Mesendoderm (in vitro differentiated cells): ENCODE results near the gene ESYT3.
"Not testable (repeated sequence)": the region's sequence is repeated elsewhere in the genome, so short reads cannot be mapped to it uniquely, and the experiment has no call there.

ENCODE experiments used
- DNase-seq: peaks from one replicate; pipeline ENCODE4 v3.0.0; 2013
- H2AK5ac ChIP-seq: 2 replicates; pipeline ENCODE4 v1.6.1; 2013; ENCODE audit warnings: low read length, inconsistent platforms
- H2BK120ac ChIP-seq: 2 replicates; pipeline ENCODE4 v1.6.1; 2013; ENCODE audit warnings: low read depth, mild to moderate bottlenecking, low read length, moderate library complexity, mixed read lengths
- H2BK15ac ChIP-seq: replicated peaks from 2 replicates; pipeline ENCODE4 v1.6.1; 2013; ENCODE audit warnings: low read depth, mild to moderate bottlenecking, moderate library complexity
- H2BK5ac ChIP-seq: 2 replicates; pipeline ENCODE4 v1.6.1; 2013; ENCODE audit warnings: low read length, inconsistent platforms
- H3K18ac ChIP-seq: 2 replicates; pipeline ENCODE4 v1.6.1; 2013; ENCODE audit warnings: mild to moderate bottlenecking, low read length, mixed read lengths
- H3K23ac ChIP-seq: one replicate; pipeline ENCODE4 v1.6.1; 2013; ENCODE audit warnings: low read length
- H3K27ac ChIP-seq: 2 replicates; pipeline ENCODE4 v1.5.1; 2013; ENCODE audit warnings: low read depth, mild to moderate bottlenecking, inconsistent platforms, low read length, moderate library complexity
- H3K27me3 ChIP-seq: 2 replicates; pipeline ENCODE4 v1.6.1; 2013; ENCODE audit warnings: low read length, control low read depth, mild to moderate bottlenecking, inconsistent platforms; ENCODE audit not compliant: insufficient read depth, poor library complexity
- H3K36me3 ChIP-seq: 2 replicates; pipeline ENCODE4 v1.6.1; 2013; ENCODE audit warnings: low read length, inconsistent platforms; ENCODE audit not compliant: control insufficient read depth, insufficient read depth
- H3K4ac ChIP-seq: one replicate; pipeline ENCODE4 v1.6.1; 2013; ENCODE audit warnings: low read depth, mild to moderate bottlenecking, low read length, moderate library complexity
- H3K4me1 ChIP-seq: 2 replicates; pipeline ENCODE4 v1.6.1; 2013; ENCODE audit warnings: low read depth, low read length, inconsistent platforms; ENCODE audit not compliant: control insufficient read depth
- H3K4me2 ChIP-seq: 2 replicates; pipeline ENCODE4 v1.6.1; 2013; ENCODE audit warnings: low read length
- H3K4me3 ChIP-seq: 2 replicates; pipeline ENCODE4 v1.5.1; 2013; ENCODE audit warnings: mild to moderate bottlenecking, low read length
- H3K56ac ChIP-seq: one replicate; pipeline ENCODE4 v1.6.1; 2013; ENCODE audit warnings: low read length
- H3K79me1 ChIP-seq: 2 replicates; pipeline ENCODE4 v1.6.1; 2013; ENCODE audit warnings: low read length, inconsistent platforms
- H3K79me2 ChIP-seq: 2 replicates; pipeline ENCODE4 v1.6.1; 2013; ENCODE audit warnings: mild to moderate bottlenecking, low read length; ENCODE audit not compliant: control insufficient read depth, insufficient read depth
- H3K9ac ChIP-seq: 2 replicates; pipeline ENCODE4 v1.6.1; 2013; ENCODE audit warnings: low read length, inconsistent platforms
- H4K5ac ChIP-seq: one replicate; pipeline ENCODE4 v1.6.1; 2013; ENCODE audit warnings: low read length
- H4K8ac ChIP-seq: one replicate; pipeline ENCODE4 v1.6.1; 2013; ENCODE audit warnings: low read depth, mild to moderate bottlenecking, control low read depth, low read length, moderate library complexity
- WGBS: extraction: QIAGEN DNeasy Blood & Tissue Kit; methylation state at CpG from one replicate; pipeline ENCODE4 v1.1.7; 2013; ENCODE audit warnings: low lambda C conversion rate, missing lambda C conversion rate; ENCODE audit not compliant: insufficient coverage; ENCODE audit errors: extremely low coverage; 5-methylcytosine and 5-hydroxymethylcytosine counted together

ESYT3 gene

DNA sequence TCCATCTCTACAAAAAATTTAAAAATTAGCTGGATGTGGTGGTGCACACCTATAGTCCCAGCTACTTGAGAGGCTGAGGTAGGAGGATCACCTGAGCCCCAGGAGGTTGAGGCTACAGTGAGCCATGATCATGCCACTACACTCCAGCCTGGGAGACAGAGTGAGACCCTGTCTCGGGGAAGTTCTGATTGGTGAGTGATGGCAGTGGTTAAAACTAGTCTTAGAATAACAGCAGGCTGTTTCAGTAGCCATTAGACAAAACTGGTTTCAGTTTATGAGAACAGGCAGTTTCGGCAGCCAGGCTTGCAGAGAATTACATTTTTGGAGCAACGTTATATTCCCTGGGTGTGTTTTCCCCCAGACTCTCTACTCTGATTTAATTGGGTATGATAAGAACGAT lies 18.2 kb upstream of the ESYT3 start:
- H3K23ac ChIP-seq, H2BK15ac ChIP-seq, H3K9ac ChIP-seq, H3K27ac ChIP-seq, H3K4me1 ChIP-seq, H3K56ac ChIP-seq, H4K5ac ChIP-seq, DNase-seq, H3K79me1 ChIP-seq, H4K8ac ChIP-seq, H3K4me3 ChIP-seq, H3K18ac ChIP-seq, H3K27me3 ChIP-seq, H2BK5ac ChIP-seq, H2BK120ac ChIP-seq, H3K36me3 ChIP-seq, H2AK5ac ChIP-seq, H3K79me2 ChIP-seq, H3K4ac ChIP-seq, H3K4me2 ChIP-seq: not testable (repeated sequence)
- WGBS: no CpG with 5 or more reads among the region's 4 CpGs

DNA sequence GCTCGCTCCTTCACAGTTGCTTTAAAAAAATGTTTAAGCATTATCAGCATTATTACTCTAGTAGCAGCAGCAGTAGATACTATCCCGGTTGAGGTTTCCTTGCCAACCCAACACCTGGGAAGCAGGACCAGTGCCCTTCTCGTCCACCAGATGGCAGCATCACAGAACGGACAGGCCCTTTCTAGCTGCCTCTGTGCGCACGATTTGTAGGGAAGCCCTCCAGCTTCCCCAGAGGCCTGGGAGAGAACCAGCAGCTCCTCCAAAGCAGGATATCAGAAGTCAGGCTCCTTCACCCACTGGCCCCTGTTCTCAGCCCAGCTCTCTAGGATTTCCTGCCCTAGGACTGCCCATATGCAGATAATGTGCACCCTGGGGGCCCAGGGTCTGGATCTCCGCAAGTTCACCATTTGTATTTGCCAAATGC lies 16.8 kb upstream of the ESYT3 start:
- WGBS: no CpG with 5 or more reads among the region's 7 CpGs
- Histone ChIP-seq H3K4ac (no peak overlapping the region), H3K4me2 (no peak overlapping the region), H3K27ac (no peak overlapping the region), H3K9ac (no peak overlapping the region), H4K8ac (no peak overlapping the region), H3K27me3 (no peaks in the 10 kb centered on the region), H2BK5ac (no peak overlapping the region), H3K36me3 (no peaks in the 10 kb centered on the region), H2BK120ac (no peak overlapping the region), H3K79me1 (no peaks in the 10 kb centered on the region), H4K5ac (no peak overlapping the region), H3K4me1 (no peaks in the 10 kb centered on the region), H3K4me3 (no peak overlapping the region), H2BK15ac (no peak overlapping the region), H3K79me2 (no peaks in the 10 kb centered on the region), H3K56ac (no peak overlapping the region), H3K23ac (no peak overlapping the region), H2AK5ac (no peak overlapping the region), H3K18ac (no peak overlapping the region)
- DNase-seq: peak; percentile 96

DNA sequence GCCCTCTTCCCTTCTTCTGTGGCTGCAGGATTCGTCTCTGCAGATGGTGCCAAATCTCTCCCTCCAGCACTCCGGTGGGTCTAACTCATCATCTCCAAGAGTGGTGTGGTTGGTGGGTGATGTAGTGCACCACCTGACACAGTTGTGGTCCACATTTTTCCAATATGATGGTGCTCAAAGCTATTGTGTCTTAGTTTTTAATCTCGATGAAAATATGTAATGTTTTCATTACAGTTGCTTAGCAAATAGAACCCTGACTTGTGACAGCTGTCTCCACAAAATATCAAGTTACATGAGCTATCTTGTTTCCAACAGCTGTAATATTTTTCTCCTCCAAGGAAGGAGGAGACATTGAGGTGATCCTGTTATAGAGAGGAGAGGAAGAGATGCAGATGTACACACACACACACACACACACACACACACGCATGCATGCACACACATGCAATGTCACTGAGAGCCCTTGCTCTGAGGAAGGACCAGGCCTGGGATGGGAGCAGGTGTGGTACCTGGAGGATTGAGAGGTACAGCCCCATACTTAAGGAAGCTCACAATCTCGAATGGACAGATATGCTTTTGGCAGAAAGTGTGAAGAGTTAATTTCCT lies 15.7 kb upstream of the ESYT3 start:
- H3K4me3 ChIP-seq: no peak overlapping the region
- WGBS: no CpG with 5 or more reads among the region's 5 CpGs

DNA sequence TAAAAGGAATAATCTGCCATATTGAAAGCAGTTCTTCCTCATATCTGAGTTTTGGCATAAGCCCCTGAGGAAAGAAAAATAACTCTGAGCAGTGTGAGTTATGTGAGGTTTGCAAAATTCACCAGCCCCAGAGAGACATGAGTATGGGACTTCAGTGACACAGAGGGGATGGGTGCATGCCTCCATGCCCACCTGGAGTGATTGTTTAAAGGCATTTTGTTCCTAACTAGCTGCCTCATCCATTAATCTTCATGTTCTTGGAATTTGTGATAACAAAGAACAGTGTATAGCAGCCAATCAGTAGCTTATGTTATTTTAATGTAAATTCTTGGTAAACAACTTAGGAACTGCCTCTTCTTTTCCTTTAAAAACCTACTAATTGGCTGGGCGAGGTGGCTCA lies 11.1 kb upstream of the ESYT3 start:
- Histone ChIP-seq H3K23ac (no peak overlapping the region), H3K56ac (no peak overlapping the region), H3K27ac (no peak overlapping the region), H4K5ac (no peak overlapping the region), H3K4ac (no peak overlapping the region), H3K9ac (no peak overlapping the region), H3K4me2 (no peak overlapping the region), H3K4me3 (no peak overlapping the region), H3K4me1 (no peaks in the 10 kb centered on the region), H2AK5ac (no peak overlapping the region), H4K8ac (no peak overlapping the region), H2BK120ac (no peak overlapping the region), H2BK15ac (no peak overlapping the region), H3K79me2 (no peaks in the 10 kb centered on the region), H3K79me1 (no peaks in the 10 kb centered on the region), H3K27me3 (no peaks in the 10 kb centered on the region), H2BK5ac (no peak overlapping the region), H3K36me3 (no peaks in the 10 kb centered on the region), H3K18ac (no peak overlapping the region)
- WGBS: no CpG with 5 or more reads among the region's 1 CpG
- no peak for DNase-seq

More for the DNA sequence above, 15.7 kb upstream of the ESYT3 start:
- H2BK120ac ChIP-seq: no peak overlapping the region
- H3K4ac ChIP-seq: no peak overlapping the region
- no peaks in the 10 kb centered on the region for H3K79me2 ChIP-seq
- H3K79me1 ChIP-seq: no peaks in the 10 kb centered on the region
- no peak overlapping the region for H3K18ac ChIP-seq
- H3K27ac ChIP-seq: no peak overlapping the region
- H4K5ac ChIP-seq: no peak overlapping the region
- H4K8ac ChIP-seq: no peak overlapping the region
- DNase-seq: no peak
- H3K27me3 ChIP-seq: no peaks in the 10 kb centered on the region
- no peaks in the 10 kb centered on the region for H3K36me3 ChIP-seq
- no peak overlapping the region for H2BK15ac ChIP-seq
- H3K9ac ChIP-seq: no peak overlapping the region
- no peaks in the 10 kb centered on the region for H3K4me1 ChIP-seq
- no peak overlapping the region for H3K4me2 ChIP-seq
- H3K23ac ChIP-seq: no peak overlapping the region
- H2BK5ac ChIP-seq: no peak overlapping the region
- no peak overlapping the region for H3K56ac ChIP-seq
- no peak overlapping the region for H2AK5ac ChIP-seq

DNA sequence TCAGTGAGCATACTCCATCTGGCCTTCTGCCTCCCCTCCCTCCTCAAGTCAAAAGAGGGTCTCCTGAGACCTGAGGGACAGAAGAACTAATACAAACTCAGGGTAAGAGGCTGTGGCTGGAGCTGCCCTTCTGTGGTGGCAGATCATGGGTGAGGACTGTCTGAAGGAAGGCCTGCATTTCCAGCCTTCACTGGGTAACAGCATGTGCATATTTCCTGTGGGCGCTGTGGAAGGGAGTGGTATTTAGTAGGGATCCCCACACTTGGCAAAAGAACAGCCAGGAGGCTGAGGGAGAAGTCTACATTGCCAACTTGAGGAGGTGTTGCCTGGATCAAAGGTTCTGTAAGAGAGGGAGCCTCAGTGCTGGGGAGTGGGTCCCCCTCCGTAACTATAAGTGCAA lies 10.1 kb upstream of the ESYT3 start:
- no peak overlapping the region for H2BK15ac ChIP-seq
- no peaks in the 10 kb centered on the region for H3K79me2 ChIP-seq
- H3K4me3 ChIP-seq: no peak overlapping the region
- H3K27me3 ChIP-seq: no peaks in the 10 kb centered on the region
- no peaks in the 10 kb centered on the region for H3K79me1 ChIP-seq
- H4K8ac ChIP-seq: no peak overlapping the region
- H3K9ac ChIP-seq: no peak overlapping the region
- DNase-seq: no peak
- H2BK5ac ChIP-seq: no peak overlapping the region
- no peaks in the 10 kb centered on the region for H3K36me3 ChIP-seq
- H3K18ac ChIP-seq: no peak overlapping the region
- no peaks in the 10 kb centered on the region for H3K4me1 ChIP-seq
- no peak overlapping the region for H3K27ac ChIP-seq
- no CpG with 5 or more reads among the region's 2 CpGs for WGBS
- H3K23ac ChIP-seq: no peak overlapping the region
- H2BK120ac ChIP-seq: no peak overlapping the region
- H2AK5ac ChIP-seq: no peak overlapping the region
- no peak overlapping the region for H3K56ac ChIP-seq
- no peak overlapping the region for H3K4ac ChIP-seq
- H4K5ac ChIP-seq: no peak overlapping the region
- no peak overlapping the region for H3K4me2 ChIP-seq

DNA sequence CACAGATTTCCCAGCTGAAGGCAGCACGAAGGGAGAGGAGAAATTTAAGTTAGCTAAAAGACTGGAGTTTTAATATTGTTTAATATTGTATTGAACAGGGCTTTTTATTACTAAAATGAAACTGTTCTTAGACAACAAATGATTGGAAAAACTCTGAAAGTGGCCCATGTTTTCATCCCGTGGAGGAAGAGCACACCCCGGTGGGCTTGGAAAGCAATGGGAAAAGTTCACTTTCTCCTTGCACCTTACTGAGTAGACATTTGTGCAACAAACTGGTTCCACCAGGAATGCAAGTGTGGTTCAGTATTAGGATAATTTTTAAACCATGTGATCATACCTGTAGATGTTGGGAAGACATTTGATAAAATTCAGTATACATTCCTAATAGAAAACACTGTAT lies 8.2 kb upstream of the ESYT3 start:
- Histone ChIP-seq H3K4me2 (no peak overlapping the region), H2BK15ac (no peak overlapping the region), H3K27me3 (no peaks in the 10 kb centered on the region), H3K4ac (no peak overlapping the region), H2AK5ac (no peak overlapping the region), H2BK5ac (no peak overlapping the region), H3K4me1 (no peaks in the 10 kb centered on the region), H4K8ac (no peak overlapping the region), H3K79me1 (no peaks in the 10 kb centered on the region), H3K23ac (no peak overlapping the region), H3K56ac (no peak overlapping the region), H3K18ac (no peak overlapping the region), H3K4me3 (no peak overlapping the region), H3K9ac (no peak overlapping the region), H2BK120ac (no peak overlapping the region), H3K36me3 (no peaks in the 10 kb centered on the region), H3K79me2 (no peaks in the 10 kb centered on the region), H4K5ac (no peak overlapping the region), H3K27ac (no peak overlapping the region)
- WGBS: no CpG with 5 or more reads among the region's 3 CpGs
- DNase-seq: no peak
